Muscle of arm (tissue), 14 donors: ENCODE measurements around the gene GRIA1. TPM values are rescaled to one million over a fixed set of nuclear protein-coding genes. Genes with fewer than 3 reads are reported as not detected.

ENCODE experiments used
- DNase-seq: peaks from one replicate; pipeline ENCODE4 v3.0.0-alpha.2; 2013
- long read RNA-seq, 11 donors: transcript quantifications; one replicate each; lab custom pipeline, GENCODE V29; 2026
- polyA plus RNA-seq, 12 donors: library from polyadenylated mRNA; unstranded; fragments of 120-200 nt; gene quantifications; one replicate each; pipeline ENCODE4 v1.2.1, GENCODE V29; 2013; ENCODE audit not compliant: insufficient read length in 12 of 12

Gene GRIA1
- polyA plus RNA-seq, result 1 to 10 TPM in 7 of 12 donors, under 1 TPM in 3, not detected in 2; 0.65 to 3.6 (median 1.1) TPM
- long read RNA-seq, donor 1, result 0 reads
- long read RNA-seq, donor 2, result 0 reads
- long read RNA-seq, donor 3, partial matches to known transcripts, result 0 of 1 reads
- long read RNA-seq, donor 3, other reads (novel, unspliced or antisense), result 0 of 1 reads
- long read RNA-seq, donor 4, result 0 reads
- long read RNA-seq, donor 5, result 0 reads
- long read RNA-seq, donor 6, result 0 reads
- long read RNA-seq, donor 7, result 0 reads
- long read RNA-seq, donor 8, result 0 reads
- long read RNA-seq, donor 9, result 0 reads
- long read RNA-seq, donor 10, result 0 reads
- long read RNA-seq, donor 11, result 0 reads

GRCh38 chr5:153490118-153491037, at the start of gene GRIA1:
GRIA1 (plus strand) TSS chr5:153490670.
- peak; percentile 37 for DNase-seq

- no peak for DNase-seq
Measured at GRCh38 chr5:153445875-153446579, 44.4 kb upstream of the GRIA1 start.

- DNase-seq, result no peak
Measured at GRCh38 chr5:153447534-153447933, 42.9 kb upstream of the GRIA1 start.

- DNase-seq, result no peak
Measured at GRCh38 chr5:153456354-153456753, 34.1 kb upstream of the GRIA1 start.

- no peak for DNase-seq
Measured at GRCh38 chr5:153456993-153457392, 33.5 kb upstream of the GRIA1 start.

GRCh38 chr5:153458268-153458667, 32.2 kb upstream of the GRIA1 start:
- DNase-seq, result no peak

GRCh38 chr5:153459051-153459743, 31.3 kb upstream of the GRIA1 start:
- no peak for DNase-seq

GRCh38 chr5:153460421-153460820, 30.0 kb upstream of the GRIA1 start:
- no peak for DNase-seq

GRCh38 chr5:153461341-153461740, 29.1 kb upstream of the GRIA1 start:
- no peak for DNase-seq

GRCh38 chr5:153463806-153464205, 26.7 kb upstream of the GRIA1 start:
- DNase-seq, result no peak

GRCh38 chr5:153467546-153467945, 22.9 kb upstream of the GRIA1 start:
- no peak for DNase-seq

- no peak for DNase-seq
Measured at GRCh38 chr5:153469423-153469822, 21.0 kb upstream of the GRIA1 start.

- DNase-seq, result no peak
Measured at GRCh38 chr5:153470736-153471135, 19.7 kb upstream of the GRIA1 start.

- no peak for DNase-seq
Measured at GRCh38 chr5:153476767-153477166, 13.7 kb upstream of the GRIA1 start.

- DNase-seq, result no peak
Measured at GRCh38 chr5:153480401-153480800, 10.1 kb upstream of the GRIA1 start.

GRCh38 chr5:153483482-153483881, 7.0 kb upstream of the GRIA1 start:
- no peak for DNase-seq

GRCh38 chr5:153485641-153486040, 4.8 kb upstream of the GRIA1 start:
- no peak for DNase-seq

GRCh38 chr5:153486771-153487170, 3.7 kb upstream of the GRIA1 start:
- no peak for DNase-seq

GRCh38 chr5:153489611-153490010, 859 bp upstream of the GRIA1 start:
- no peak for DNase-seq

GRCh38 chr5:153491038-153491744, 721 bp downstream of the GRIA1 start:
- no peak for DNase-seq

GRCh38 chr5:153491856-153492255, 1.4 kb downstream of the GRIA1 start:
- no peak for DNase-seq
